ENCODE data around the gene RALB.
"Not testable (repeated sequence)": the region's sequence is repeated elsewhere in the genome, so short reads cannot be mapped to it uniquely, and the experiment has no call there.

The RALB gene

GRCh38 chr2:120299004-120299403 is 46.4 kb downstream of the RALB start:
- DNase-seq, result no peak

- DNase-seq, result no peak
These were observed 46.9 kb downstream of the RALB start for GRCh38 chr2:120299561-120299960.

GRCh38 chr2:120300385-120300784 is 47.7 kb downstream of the RALB start:
- DNase-seq, result no peak

- no peak for DNase-seq
These were observed 48.6 kb downstream of the RALB start for GRCh38 chr2:120301284-120301683.

- DNase-seq, result no peak
These were observed 49.6 kb downstream of the RALB start for GRCh38 chr2:120302301-120302700.

GRCh38 chr2:120303177-120303576 is 50.5 kb downstream of the RALB start:
- DNase-seq, result no peak

GRCh38 chr2:120305296-120305695 is 52.6 kb downstream of the RALB start:
- DNase-seq, result no peak

- no peak for DNase-seq
These were observed 53.4 kb downstream of the RALB start for GRCh38 chr2:120305937-120306490.

- DNase-seq, result no peak
These were observed 54.8 kb downstream of the RALB start for GRCh38 chr2:120307482-120307881.

- no peak for DNase-seq
These were observed 55.6 kb downstream of the RALB start for GRCh38 chr2:120308038-120308910.

- no peak for DNase-seq
These were observed 57.5 kb downstream of the RALB start for GRCh38 chr2:120310136-120310535.

- DNase-seq, result not testable (repeated sequence)
These were observed 58.2 kb downstream of the RALB start for GRCh38 chr2:120310841-120311240.

GRCh38 chr2:120312076-120312475 is 59.4 kb downstream of the RALB start:
- no peak for DNase-seq

- DNase-seq, result peak in 1 of 2 experiments; percentile 51
These were observed 60.4 kb downstream of the RALB start for GRCh38 chr2:120312860-120313694.

- DNase-seq, result no peak
These were observed 61.3 kb downstream of the RALB start for GRCh38 chr2:120313695-120314615.

GRCh38 chr2:120314690-120315366 is 62.2 kb downstream of the RALB start:
- DNase-seq, result no peak

GRCh38 chr2:120315367-120316033 is 62.8 kb downstream of the RALB start:
- no peak for DNase-seq

- no peak for DNase-seq
These were observed 63.4 kb downstream of the RALB start for GRCh38 chr2:120316071-120316470.

GRCh38 chr2:120316528-120317179 is 64.0 kb downstream of the RALB start:
- DNase-seq, result no peak

GRCh38 chr2:120317180-120317533 is 64.5 kb downstream of the RALB start:
- DNase-seq, result no peak

GRCh38 chr2:120317916-120318315 is 65.3 kb downstream of the RALB start:
- no peak for DNase-seq

All from cerebellar nuclear complex (tissue), 1 donor.